HCT116 (cell line): ENCODE data around the gene AKT3. TPM values are rescaled to one million over a fixed set of nuclear protein-coding genes. Genes with fewer than 3 reads are reported as not detected.

Experiments
- ATAC-seq: fragments of 200-7000 bp; cut with Tn5 transposase; 2 replicates; pipeline ENCODE4 v1.9.1; 2020; ENCODE audit warnings: mild to moderate bottlenecking, moderate library complexity
- BruUV-seq: library from RNA; stranded (reverse); fragments of 400-500 nt; replicated peaks from 2 replicates; lab custom pipeline; 2021; lab: Mats Ljungman, UMichigan
- CTCF ChIA-PET: fragments of 300-600 bp; sonication (Branson Sonifier 250); formaldehyde crosslinking; loops from one replicate; lab custom pipeline; 2021; ENCODE audit warnings: antibody characterized with exemption; lab: Charles Lee
- POLR2A ChIA-PET: fragments of 300-600, 350-600 bp; sonication (Branson Sonifier 250); formaldehyde crosslinking; loops from one replicate; lab custom pipeline; 2021; ENCODE audit warnings: antibody characterized with exemption; lab: Charles Lee
- RAD21 ChIA-PET, 2 experiments: fragments of 300-600 bp; sonication (Branson Sonifier 250); formaldehyde crosslinking; loops; one replicate each; lab custom pipeline; 2023; ENCODE audit warnings: low total read pairs in 2 of 2; ENCODE audit not compliant: uncharacterized antibody in 2 of 2, unreplicated experiment in 2 of 2, low non-redundant PET in 1 of 2; lab: Charles Lee
- DNase-seq: peaks from one replicate; pipeline ENCODE4 v3.0.0-alpha.2; 2010; ENCODE audit warnings: low read depth, low spot score
- H2AFZ ChIP-seq: fragments of 200-600 bp; shearing (Covaris generic), sonication (generic); 2 replicates; pipeline ENCODE4 v1.6.1; 2017; ENCODE audit warnings: low read depth, mixed run types, mixed read lengths, antibody characterized with exemption, low read length; ENCODE audit not compliant: poor library complexity, severe bottlenecking
- H3K27ac ChIP-seq: 2 replicates; pipeline ENCODE4 v1.5.1; 2012; ENCODE audit warnings: low read depth, low read length
- H3K27me3 ChIP-seq: fragments of 200-600 bp; sonication (generic); 2 replicates; pipeline ENCODE4 v1.6.1; 2016; ENCODE audit warnings: mixed run types, low read length, mixed read lengths; ENCODE audit not compliant: insufficient read depth
- H3K36me3 ChIP-seq, 2 experiments: fragments of 200-500 bp in 1 of 2; fragments of 200-600 bp in 1 of 2; sonication (Bioruptor generic) in 1 of 2; sonication (generic) in 1 of 2; 2 replicates each; pipeline versions ENCODE4 v1.5.1 to v1.6.1; 2014 to 2016; ENCODE audit warnings: low read length in 2 of 2, inconsistent platforms in 1 of 2, mixed read lengths in 1 of 2, mixed run types in 1 of 2; ENCODE audit not compliant: insufficient read depth in 2 of 2, control insufficient read depth in 1 of 2
- H3K4me1 ChIP-seq, 2 experiments: fragments of 200-600 bp in 1 of 2; sonication (generic) in 1 of 2; 2 replicates each; pipeline versions ENCODE4 v1.5.1 to v1.6.1; 2012 to 2017; ENCODE audit warnings: low read length in 2 of 2, inconsistent platforms in 1 of 2, mild to moderate bottlenecking in 1 of 2, mixed read lengths in 1 of 2, mixed run types in 1 of 2, moderate library complexity in 1 of 2; ENCODE audit not compliant: insufficient read depth in 2 of 2, control insufficient read depth in 1 of 2
- H3K4me2 ChIP-seq: fragments of 200-600 bp; sonication (generic); 2 replicates; pipeline ENCODE4 v1.6.1; 2017; ENCODE audit warnings: mixed run types, low read length, mixed read lengths
- H3K4me3 ChIP-seq, 2 experiments: fragments of 200-600 bp in 1 of 2; sonication (generic) in 1 of 2; replicated peaks in 1 of 2; 2 replicates each; pipeline ENCODE4 v1.5.1; 2011 to 2016; ENCODE audit warnings: low read length in 2 of 2, control low read depth in 1 of 2, low read depth in 1 of 2, mild to moderate bottlenecking in 1 of 2, mixed read lengths in 1 of 2, mixed run types in 1 of 2
- H3K79me2 ChIP-seq: fragments of 200-600 bp; sonication (generic); 2 replicates; pipeline ENCODE4 v1.6.1; 2017; ENCODE audit warnings: mild to moderate bottlenecking, mixed run types, low read length, moderate library complexity, mixed read lengths; ENCODE audit not compliant: insufficient read depth
- H3K9ac ChIP-seq: fragments of 200-600 bp; sonication (generic); 2 replicates; pipeline ENCODE4 v1.6.1; 2016; ENCODE audit warnings: low read length, mixed read lengths
- H3K9me2 ChIP-seq: fragments of 200-600 bp; sonication (generic), shearing (Covaris generic); 2 replicates; pipeline ENCODE4 v1.6.1; 2017; ENCODE audit warnings: mixed run types, mild to moderate bottlenecking, moderate library complexity; ENCODE audit not compliant: insufficient read depth
- H3K9me3 ChIP-seq, 2 experiments: fragments of 200-500 bp in 1 of 2; fragments of 200-600 bp in 1 of 2; sonication (Bioruptor generic) in 1 of 2; sonication (generic) in 1 of 2; 2 replicates each; pipeline ENCODE4 v1.6.1; 2014 to 2017; ENCODE audit warnings: low read length in 2 of 2, mixed read lengths in 2 of 2, inconsistent platforms in 1 of 2, low read depth in 1 of 2, mild to moderate bottlenecking in 1 of 2, mixed run types in 1 of 2, moderate library complexity in 1 of 2; ENCODE audit not compliant: control insufficient read depth in 1 of 2, insufficient read depth in 1 of 2
- H4K20me1 ChIP-seq: fragments of 200-600 bp; sonication (generic), shearing (Covaris generic); 2 replicates; pipeline ENCODE4 v1.6.1; 2017; ENCODE audit warnings: mixed run types, mild to moderate bottlenecking, moderate library complexity; ENCODE audit not compliant: insufficient read depth
- ATF3 ChIP-seq: IDR thresholded peaks from 2 replicates; pipeline ENCODE4 v1.6.1; 2012
- CBX3 ChIP-seq: IDR thresholded peaks from 2 replicates; pipeline ENCODE4 v1.6.1; 2012; ENCODE audit warnings: low read depth
- CEBPB ChIP-seq: IDR thresholded peaks from 2 replicates; pipeline ENCODE4 v1.6.1; 2012; ENCODE audit warnings: low read depth
- CTCF ChIP-seq, 3 experiments: fragments of 200-600 bp in 1 of 3; sonication (generic) in 1 of 3; IDR thresholded peaks in 2 of 3; conservative IDR thresholded peaks in 1 of 3; 2 replicates each; pipeline ENCODE4 v1.5.1; 2012 to 2017; ENCODE audit warnings: low read depth in 2 of 3, low read length in 2 of 3, antibody characterized with exemption in 1 of 3, borderline replicate concordance in 1 of 3, control low read depth in 1 of 3, mild to moderate bottlenecking in 1 of 3, mixed read lengths in 1 of 3, mixed run types in 1 of 3, moderate library complexity in 1 of 3; ENCODE audit not compliant: insufficient read depth in 1 of 3
- EZH2 ChIP-seq: fragments of 200-600 bp; sonication (generic); IDR thresholded peaks from 2 replicates; pipeline ENCODE4 v1.6.1; 2017; ENCODE audit warnings: antibody characterized with exemption, mixed run types
- EZH2phosphoT487 ChIP-seq: fragments of 200-600 bp; IDR thresholded peaks from 2 replicates; pipeline ENCODE4 v1.6.1; 2018; ENCODE audit warnings: antibody characterized with exemption, borderline replicate concordance
- POLR2A ChIP-seq: IDR thresholded peaks from 2 replicates; pipeline ENCODE4 v1.7.0; 2011; ENCODE audit warnings: borderline replicate concordance; ENCODE audit not compliant: insufficient read depth, insufficient read length; ENCODE audit errors: extremely low read depth
- POLR2AphosphoS5 ChIP-seq: IDR thresholded peaks from 2 replicates; pipeline ENCODE4 v1.6.1; 2011; ENCODE audit warnings: mild to moderate bottlenecking, low read depth, low read length, moderate library complexity
- REST ChIP-seq: IDR thresholded peaks from 2 replicates; pipeline ENCODE4 v1.6.1; 2012; ENCODE audit warnings: low read depth
- SIN3A ChIP-seq: IDR thresholded peaks from 2 replicates; pipeline ENCODE4 v1.6.1; 2012; ENCODE audit warnings: low read depth
- SP1 ChIP-seq: IDR thresholded peaks from 2 replicates; pipeline ENCODE4 v1.6.1; 2012; ENCODE audit warnings: low read depth
- TCF7L2 ChIP-seq: IDR thresholded peaks from 2 replicates; pipeline ENCODE4 v1.7.0; 2011; ENCODE audit warnings: borderline replicate concordance, inconsistent platforms; ENCODE audit not compliant: insufficient read depth, insufficient read length; ENCODE audit errors: extremely low read depth
- ZBTB33 ChIP-seq: IDR thresholded peaks from 2 replicates; pipeline ENCODE4 v1.6.1; 2011; ENCODE audit warnings: mild to moderate bottlenecking, low read length, moderate library complexity; ENCODE audit not compliant: insufficient replicate concordance; ENCODE audit errors: extremely low read depth
- ZFX ChIP-seq: fragments of 450-650 bp; IDR thresholded peaks from 2 replicates; pipeline ENCODE4 v1.6.1; 2017
- intact Hi-C: fragments of 100-400 bp; cut with micrococcal nuclease; formaldehyde crosslinking; loops from 2 replicates; pipeline ENCODE4 v1.10.0; 2022
- total RNA-seq: library from RNA; stranded (reverse); gene quantifications from one replicate; pipeline ENCODE4 v1.2.1, GENCODE V29; 2021; ENCODE audit not compliant: unreplicated experiment

The AKT3 gene
- total RNA-seq, 1 experiment from 2014 or later: 0.49 TPM

- no peak for TF ChIP-seq CTCF (IDR thresholded peaks at IDR 0.05 in 2 of 3, conservative IDR thresholded peaks at IDR 0.05 in 1 of 3; ENCODE audit: borderline replicate concordance in 1 of 3, insufficient read depth in 1 of 3, low read depth in 2 of 3, low read length in 2 of 3)
- no peak for TF ChIP-seq ZFX
- no peak for TF ChIP-seq REST
- TF ChIP-seq SIN3A: no peak
- no peak for TF ChIP-seq TCF7L2
Measured at GRCh38 chr1:243730487-243731150, 119.4 kb downstream of the AKT3 start (continued).

GRCh38 chr1:243729956-243730355 lies 120.1 kb downstream of the AKT3 start:
- Histone ChIP-seq H3K9me2 (no peaks in the 10 kb centered on the region), H2AFZ (no peak overlapping the region), H4K20me1 (no peaks in the 10 kb centered on the region), H3K4me2 (no peak overlapping the region), H3K36me3 (no peaks in the 10 kb centered on the region), H3K79me2 (no peaks in the 10 kb centered on the region), H3K4me3 (no peak overlapping the region), H3K4me1 (no peaks in the 10 kb centered on the region), H3K27ac (no peak overlapping the region), H3K9ac (no peak overlapping the region), H3K9me3 (no peaks in the 10 kb centered on the region), H3K27me3 (no peaks in the 10 kb centered on the region)
- ATAC-seq (no peak), DNase-seq (no peak)
- CTCF ChIA-PET: no interaction called here
- intact Hi-C loops: no loop called here
- POLR2A ChIA-PET: no interaction called here
- RAD21 ChIA-PET: no interaction called here
- no TSS peak for BruUV-seq
- no peak for TF ChIP-seq ZBTB33
- no peak for TF ChIP-seq EZH2phosphoT487
- no peak for TF ChIP-seq EZH2
- no peak for TF ChIP-seq SP1
- no peak for TF ChIP-seq ATF3
- TF ChIP-seq POLR2AphosphoS5: no peak
- no peak for TF ChIP-seq CBX3
- no peak for TF ChIP-seq ZFX
- TF ChIP-seq POLR2A: no peak
- no peak for TF ChIP-seq CTCF (IDR thresholded peaks at IDR 0.05 in 2 of 3, conservative IDR thresholded peaks at IDR 0.05 in 1 of 3; ENCODE audit: borderline replicate concordance in 1 of 3, insufficient read depth in 1 of 3, low read depth in 2 of 3, low read length in 2 of 3)
- TF ChIP-seq CEBPB: no peak
